Fibroblast of peridontal ligament (primary cell): ENCODE measurements around the gene LTBP2.
"Not testable (repeated sequence)": the region's sequence is repeated elsewhere in the genome, so short reads cannot be mapped to it uniquely, and the experiment has no call there.

Source experiments
- DNase-seq: peaks from one replicate; pipeline ENCODE4 v3.0.0-alpha.2; 2010; ENCODE audit errors: extremely low read depth

LTBP2 gene

DNA sequence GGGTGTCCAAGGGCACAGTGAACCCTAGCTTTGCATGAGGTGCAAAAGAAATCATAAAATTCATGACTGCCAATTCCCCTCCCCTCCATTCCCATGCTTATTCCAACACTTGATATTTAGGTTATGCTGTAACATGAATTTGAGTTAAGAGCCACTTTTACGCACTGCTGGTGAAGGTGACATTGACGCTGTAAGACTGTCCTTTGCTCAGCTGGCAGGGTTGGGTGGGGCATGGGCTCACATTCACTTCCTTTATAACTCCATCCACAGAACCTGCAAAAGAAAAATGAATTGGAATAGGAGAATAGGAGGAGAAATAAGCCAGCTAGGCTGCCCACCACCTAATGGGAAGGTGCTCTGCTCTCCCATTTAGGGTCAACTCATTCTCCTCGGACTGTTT lies 125.9 kb downstream of the LTBP2 start:
- no peak for DNase-seq

DNA sequence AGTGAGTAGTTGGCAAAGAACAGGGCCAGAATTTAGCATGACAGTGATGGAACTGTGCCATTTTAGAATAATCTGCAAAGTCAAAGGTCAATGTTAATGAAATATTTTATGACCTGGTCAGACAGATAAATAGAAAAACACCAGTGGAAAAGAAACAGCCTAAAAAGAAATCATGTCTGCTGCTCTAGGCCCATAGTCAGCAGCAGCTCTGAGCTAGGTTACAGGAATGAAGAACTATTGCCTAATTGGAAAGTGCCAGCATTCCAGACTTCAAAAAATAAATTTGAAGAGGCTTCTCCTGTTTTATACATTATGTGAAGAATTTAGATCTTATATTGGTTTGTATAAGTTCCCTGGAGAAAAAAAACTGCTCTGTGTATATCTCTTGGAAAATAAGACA lies 128.7 kb downstream of the LTBP2 start:
- DNase-seq, result peak; percentile 49

DNA sequence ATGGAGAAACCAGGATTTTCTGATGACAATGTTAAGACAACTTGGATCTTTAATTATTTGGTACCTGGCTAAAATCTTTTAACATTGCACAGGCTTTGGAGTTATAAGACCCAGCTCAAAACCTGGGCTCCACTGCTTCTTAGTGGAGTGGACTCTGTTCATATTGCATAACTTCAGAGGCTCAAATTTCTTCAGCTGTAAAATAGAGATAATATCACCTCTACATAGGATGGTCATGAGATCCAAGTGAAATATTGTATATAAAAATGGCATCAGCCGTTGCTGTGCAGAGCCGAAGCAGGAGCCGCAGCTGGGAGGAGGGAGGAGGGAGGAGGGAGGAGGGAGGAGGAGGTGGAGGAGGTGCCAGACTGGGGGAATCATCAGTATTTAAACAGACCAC lies 129.5 kb downstream of the LTBP2 start:
- no peak for DNase-seq

DNA sequence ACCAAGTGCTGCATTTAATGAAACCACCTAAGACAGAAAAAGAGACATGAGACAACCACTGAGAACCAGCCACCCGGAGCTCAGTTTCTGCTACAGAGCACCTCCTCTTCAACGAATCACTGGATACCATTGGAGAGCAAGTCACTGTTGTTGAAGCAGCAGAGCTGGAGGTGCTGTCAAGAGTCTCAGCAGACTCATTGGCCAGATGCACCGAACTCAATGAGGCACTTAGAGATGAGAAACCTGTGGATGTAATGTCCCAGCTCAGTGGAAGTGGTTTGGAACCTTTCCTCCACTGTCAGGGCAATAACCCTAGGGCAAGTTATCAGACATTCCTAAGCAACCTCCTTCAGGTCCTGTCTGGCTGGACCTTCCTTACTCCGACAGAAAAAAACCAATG lies 132.0 kb downstream of the LTBP2 start:
- no peak for DNase-seq

DNA sequence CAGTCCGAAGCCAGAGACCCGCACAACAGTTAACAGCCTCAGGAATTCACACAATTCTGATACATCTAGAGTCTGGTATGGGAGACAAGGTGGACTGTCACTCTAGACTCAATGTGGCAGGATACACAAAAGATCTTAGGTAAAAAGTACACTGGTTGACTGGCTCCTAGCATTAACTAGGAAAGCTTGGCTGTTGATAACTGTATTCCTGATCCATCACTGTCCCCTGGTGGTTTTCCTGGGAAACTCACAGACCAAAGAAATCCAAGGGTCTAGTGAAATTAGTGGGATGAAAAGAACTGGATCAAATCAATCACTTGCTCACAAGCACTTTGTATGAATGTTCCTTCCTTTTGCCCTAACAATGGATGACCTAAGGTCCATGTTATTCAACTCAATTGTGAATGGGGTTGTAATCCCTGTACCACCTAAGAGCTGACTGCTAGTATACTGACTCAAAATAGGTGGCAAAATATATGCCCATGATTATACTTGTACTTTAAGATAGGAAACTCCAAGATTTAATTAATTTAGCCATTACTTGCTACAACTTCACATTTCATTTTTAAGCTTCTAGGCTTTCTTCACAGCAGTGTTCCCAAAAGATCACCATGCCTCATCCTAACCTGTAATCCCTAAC lies 132.9 kb downstream of the LTBP2 start:
- DNase-seq, result peak; percentile 50

DNA sequence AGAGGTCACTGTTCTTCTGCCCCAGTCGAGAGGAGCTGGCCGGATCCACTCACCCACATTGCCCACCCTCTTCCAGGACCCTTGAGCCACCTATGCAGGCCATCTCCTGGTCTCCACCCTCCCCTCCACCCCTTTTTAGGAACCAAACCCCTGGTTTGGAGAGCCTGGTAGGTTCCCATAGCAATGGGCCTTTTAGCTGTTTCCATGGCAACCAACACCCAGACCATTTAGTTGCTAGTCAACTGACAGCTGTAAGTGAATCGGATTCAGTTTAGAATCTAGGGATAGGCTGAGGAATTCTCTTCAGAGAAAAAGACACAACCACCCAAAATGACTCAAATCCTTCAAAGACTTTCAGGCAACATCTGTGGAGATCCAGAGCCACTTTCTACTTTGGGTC lies 135.4 kb downstream of the LTBP2 start:
- DNase-seq, result no peak

DNA sequence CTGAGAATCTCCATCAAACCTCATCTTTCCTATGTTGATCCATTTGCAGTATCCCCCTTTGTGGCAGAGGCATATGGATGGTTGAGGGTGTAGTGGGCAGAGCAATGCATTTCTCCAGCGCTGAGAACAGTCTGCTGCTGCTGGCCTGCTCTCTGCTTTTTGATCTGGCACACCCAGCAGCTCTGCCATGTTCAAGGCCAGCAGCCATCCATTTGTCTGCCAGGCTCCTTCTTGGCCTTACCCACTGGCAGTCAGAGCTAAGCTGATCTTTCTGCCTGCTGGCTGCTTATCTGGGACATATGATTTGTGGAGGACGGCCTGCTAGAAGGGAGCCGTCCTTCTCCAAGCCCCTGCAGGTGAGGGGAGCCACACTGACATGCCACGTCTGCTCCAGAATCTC lies 135.9 kb downstream of the LTBP2 start:
- DNase-seq, result no peak

DNA sequence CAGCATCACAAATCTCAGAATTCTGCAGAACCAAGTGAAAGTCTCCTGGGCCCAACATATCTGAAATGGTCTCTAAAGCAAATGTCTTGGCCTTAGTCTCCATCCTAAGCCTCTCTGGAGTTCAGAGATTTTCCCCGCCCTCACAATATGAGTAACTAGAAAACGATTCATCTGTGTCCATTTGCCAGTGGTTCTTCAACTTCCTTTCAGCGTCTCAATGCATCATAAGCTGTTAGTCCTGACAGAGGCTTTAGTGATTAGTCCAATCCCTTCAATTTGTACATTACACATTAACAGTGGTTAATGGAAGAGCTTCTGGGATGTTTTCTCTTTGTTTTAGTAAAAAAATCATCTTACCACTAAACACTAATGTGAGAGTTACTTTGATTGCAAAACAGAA lies 136.4 kb downstream of the LTBP2 start:
- DNase-seq, result peak; percentile 75

DNA sequence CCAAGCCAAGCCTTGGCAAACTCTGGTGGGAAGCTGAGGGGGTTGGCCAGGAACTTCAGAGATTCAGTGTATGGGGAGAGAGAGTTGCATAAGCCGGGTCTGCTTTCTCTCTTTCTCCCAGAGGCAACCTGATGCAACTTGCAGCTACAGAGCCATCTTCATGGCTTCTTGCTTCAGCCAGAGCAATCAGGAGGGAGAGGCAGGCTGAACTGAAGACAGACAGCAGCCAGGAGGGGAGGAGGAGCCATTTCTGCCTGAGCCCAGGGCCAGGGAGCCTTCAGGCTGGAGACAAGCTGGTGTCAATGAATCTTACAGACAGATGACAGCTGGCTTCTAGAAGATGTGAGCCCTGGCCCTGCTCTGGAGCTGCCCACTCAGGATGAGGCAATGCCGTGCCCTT lies 137.7 kb downstream of the LTBP2 start:
- DNase-seq, result no peak

DNA sequence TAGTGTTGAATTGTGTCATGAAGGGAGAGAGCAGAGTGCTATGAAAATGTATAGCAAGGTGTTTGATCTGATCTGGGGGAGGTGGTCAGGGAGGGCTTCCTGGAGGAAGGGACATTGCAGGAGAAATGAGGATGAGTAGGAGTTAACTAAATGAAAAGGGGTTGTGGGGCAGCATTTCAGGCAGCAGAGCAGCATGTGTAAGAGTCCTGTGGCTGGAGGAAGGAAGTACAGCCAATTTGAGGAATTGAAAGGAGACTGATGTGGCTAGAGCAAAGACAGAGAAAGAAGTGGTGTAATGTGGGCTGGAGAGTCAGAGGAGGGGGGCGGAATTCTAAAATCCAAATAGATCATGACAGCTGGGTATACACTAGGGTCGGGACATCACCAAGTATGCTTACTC lies 139.4 kb downstream of the LTBP2 start:
- DNase-seq, result no peak

DNA sequence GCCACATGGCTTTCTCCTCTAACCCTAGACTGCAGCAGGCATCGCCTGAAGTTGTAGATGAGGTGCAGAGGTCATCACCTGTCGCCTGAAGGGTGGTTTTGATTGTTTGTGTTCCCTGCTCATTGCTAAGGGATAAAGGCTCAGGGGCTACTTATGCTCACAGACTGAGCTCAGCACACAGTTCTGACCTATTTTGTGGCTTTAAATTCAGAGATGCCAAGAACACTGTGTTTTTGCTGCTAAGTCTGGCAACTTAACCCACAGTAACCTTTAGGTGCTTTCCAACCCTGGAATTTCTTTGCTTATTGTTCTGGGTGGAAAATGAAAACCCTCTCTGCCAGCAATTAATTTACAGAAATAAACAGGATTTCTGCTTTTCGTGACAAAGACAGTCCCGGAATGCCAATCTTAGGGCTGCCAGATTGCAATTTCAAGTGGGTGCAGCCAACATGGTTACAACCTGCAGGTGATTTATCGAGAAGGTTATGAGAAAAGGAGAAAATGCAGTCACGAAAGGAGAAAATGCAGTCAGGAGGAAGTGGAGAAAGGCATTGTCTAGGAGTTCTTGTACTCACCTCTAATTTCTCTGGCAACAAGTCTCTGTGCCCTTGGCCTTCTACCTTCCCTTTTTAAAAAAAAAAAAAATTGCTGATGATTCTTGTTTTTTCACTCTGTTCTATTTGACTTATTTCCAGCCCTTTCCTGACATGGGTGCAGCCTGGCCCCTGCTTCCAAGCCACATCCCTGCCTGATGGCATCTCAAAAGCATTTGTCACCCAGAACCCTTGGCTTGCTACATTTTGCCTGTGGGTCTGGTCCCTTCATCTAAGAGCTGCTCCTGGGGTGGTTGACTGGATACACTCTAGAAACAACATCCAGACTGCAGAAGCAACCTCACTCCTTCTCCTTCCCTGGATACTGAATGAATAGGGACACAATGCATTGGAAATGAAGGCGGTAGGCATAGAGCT lies 142.2 kb downstream of the LTBP2 start:
- DNase-seq, result no peak

DNA sequence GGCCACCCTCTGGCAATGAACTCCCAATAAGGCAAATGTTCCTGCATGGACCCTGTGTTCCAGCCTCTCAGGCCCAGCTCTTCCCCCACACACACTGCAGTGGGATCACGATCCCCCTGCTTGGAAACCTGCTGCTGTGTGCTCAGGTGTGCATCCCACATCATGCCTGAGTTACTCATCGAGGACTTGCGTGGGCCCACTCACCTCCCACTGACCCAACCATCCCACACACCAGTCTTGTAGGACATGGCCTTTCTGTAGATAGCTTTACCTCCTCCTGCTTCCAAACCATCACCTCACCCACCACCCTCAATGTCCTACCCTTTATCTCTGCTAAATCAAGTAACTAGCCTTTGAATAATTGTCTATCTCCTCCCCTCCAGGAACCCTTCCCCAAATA lies 143.5 kb downstream of the LTBP2 start:
- DNase-seq, result no peak

DNA sequence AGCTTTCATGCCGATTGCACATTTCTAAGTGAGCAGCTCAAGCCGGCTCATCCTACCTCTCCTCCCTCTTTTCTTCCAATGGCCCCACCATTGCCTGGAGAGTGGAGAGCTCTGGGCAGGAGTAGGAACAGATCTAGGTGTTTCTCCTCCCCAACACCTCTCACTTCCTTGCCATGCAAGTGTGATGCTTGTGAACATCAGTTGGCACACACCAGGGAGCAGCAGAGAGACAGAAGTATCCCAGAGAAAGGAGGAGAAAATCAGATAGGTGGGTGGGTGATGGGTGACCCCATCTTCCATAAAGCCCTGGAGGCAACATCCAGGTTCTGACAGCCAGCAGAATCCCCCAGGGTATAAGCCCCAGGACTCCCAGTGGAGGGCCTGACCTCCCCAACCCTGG lies 146.7 kb downstream of the LTBP2 start:
- DNase-seq, result no peak

DNA sequence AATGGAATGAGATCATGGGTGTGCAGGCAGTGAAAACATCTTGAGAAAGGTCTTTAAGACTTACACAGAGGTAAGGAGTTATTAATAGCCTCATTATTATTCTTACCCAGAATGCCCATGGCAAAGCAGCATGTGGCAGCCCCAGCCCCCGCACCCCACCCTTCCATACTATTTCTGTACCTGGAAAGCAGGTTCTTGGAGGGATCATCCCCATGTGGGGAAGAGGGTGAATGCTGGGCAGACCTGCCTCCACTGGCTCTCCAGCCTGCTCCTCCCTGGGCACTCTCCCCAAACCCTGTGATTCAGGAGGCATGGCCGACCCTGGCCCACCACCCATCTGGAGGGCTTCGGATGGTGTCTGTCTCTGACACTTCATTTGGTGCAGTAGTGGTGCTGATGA lies 147.3 kb downstream of the LTBP2 start:
- no peak for DNase-seq

DNA sequence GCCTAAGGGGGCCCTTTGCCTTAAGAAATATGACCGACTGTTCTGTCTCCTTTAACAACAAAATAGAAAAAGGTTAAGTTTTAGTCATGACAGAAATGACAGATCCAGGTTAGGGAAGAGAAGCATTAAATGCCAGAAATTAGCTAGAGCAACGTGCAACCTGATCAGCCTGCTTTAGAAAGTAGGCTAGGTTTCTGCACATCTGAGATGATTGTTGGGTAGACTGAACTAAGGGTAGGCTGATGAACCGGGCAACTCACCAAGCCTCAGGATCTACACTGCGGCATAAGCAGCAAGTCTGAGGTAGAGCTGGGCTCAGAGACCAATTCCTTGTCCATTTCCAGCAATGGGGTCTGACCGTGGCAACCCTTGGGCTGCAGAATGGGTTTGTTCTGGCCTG lies 148.3 kb downstream of the LTBP2 start:
- no peak for DNase-seq

DNA sequence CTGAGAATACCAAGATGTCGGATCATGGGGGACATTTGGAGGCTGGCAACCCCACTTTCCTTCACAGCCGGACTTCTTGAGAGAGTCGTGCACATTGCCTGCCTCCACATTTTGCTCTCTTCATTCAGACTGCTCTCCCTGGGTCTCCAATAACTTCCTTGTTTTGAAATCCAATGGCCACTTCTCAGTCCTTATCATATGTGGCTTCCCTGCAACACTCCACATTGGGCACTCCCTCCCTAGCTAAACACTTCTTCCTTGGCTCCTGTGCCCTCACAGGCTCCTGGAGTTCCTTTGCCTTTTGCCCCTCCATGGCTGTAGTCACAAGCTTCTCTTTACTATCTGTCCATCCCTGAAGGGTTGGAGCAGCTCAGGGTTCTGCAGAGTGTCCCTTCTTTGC lies 149.0 kb downstream of the LTBP2 start:
- no peak for DNase-seq

DNA sequence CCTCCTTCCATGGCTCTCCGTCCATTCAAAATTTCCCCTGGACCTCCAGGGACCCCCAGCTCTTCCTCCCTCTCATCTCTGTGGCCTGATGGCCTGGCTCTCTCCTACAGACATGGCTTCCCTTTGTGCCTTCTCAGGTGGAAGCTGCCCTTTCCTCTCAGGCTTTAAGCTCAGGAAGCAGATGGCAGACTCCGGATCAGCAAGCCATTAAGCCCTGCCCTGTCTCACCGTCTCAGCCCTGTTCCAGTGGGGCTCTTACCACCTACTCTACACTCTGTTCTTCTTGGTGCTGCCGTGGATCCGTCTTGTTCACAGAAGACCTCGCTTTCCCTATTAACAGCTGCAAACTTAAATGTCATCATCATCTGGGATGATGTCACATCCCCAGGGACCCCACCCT lies 152.1 kb downstream of the LTBP2 start:
- DNase-seq, result no peak

DNA sequence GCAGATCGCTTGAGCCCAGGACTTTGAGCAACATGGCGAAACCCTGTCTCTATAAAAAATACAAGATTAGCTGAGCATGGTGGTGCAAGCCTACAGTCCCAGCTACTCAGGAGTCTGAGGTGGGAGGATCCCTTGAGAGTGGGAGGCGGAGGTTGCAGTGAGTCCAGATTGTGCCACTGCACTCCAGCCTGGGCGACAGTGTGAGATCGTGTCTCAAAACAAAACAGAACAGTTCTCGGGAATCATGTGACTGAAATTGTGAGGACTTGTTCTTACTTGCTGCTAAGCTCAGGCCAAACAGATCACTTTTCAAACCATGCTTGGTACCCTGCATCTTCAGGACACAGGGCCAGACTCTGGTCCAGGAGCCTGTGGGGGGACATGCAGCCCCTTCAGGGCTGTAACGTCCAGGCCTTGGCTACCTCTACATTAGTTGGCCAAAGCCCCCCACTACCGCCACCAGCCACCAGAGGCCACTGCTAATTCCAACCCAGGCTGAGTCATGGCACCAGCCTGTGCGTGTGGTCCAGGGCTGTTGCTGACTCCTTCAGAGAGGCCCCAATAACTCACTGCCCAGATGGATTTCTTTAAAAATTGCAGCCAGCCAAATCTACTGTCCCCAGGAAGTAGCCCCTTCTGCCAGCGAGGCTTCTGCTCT lies 152.6 kb downstream of the LTBP2 start:
- peak; percentile 57 for DNase-seq

DNA sequence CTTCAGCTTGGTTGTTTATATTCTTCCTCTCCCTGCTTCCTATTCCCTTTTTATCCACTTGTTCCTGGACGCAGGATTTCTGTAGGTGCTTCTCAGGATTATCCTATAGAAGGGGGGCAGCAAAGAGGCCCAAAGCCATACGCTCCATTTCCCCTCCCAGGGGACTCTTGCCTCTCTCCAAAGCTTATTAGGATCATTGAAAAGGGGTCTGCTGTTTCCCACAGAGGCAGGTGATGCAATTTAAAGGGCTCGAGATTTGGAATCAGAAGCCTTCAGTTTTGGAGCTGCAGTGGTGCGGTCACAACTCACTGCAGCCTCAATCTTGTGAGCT lies 154.5 kb downstream of the LTBP2 start:
- no peak for DNase-seq

DNA sequence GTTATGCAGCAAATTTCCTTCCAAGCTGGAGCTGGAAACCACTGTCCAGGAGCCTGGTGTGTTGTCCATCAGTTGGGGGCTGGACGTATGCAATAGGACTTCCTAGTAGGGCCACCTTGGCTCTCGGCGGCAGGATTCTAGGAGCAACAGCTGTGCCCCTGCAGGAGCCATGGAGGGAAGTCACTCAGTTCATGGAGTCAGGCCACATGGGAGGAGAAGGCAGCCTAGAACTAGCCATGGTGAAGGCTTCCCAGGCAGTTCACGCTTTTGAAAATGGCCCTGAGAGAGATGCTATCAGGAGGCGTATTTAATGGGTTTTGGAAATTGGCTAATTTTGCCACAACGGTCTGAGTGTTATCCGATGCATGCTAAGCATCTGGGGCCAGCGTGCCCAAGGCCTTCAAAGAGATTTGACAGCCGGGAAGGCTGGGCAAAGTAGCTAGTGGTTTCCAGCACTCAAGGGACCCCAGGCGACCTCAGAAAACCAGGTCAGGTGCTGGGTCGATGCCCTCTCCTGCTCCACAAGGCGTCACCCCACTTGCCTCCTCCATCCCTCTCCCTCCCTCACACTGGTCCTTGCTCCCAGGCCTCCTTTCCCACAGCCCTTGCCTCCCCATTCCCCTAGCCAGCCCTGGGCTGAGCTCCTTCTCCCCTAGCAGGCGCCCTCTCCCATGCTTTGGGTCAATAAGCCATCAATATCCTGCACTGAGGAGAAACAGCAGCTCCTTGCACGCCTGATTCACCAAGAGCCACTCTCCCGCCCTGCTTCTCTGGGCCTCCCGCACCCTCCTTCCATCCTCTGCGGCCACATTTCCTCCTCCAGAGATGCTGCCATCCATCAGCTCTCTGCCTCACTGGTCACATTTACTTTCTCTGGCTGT lies 155.1 kb downstream of the LTBP2 start:
- DNase-seq, result no peak

DNA sequence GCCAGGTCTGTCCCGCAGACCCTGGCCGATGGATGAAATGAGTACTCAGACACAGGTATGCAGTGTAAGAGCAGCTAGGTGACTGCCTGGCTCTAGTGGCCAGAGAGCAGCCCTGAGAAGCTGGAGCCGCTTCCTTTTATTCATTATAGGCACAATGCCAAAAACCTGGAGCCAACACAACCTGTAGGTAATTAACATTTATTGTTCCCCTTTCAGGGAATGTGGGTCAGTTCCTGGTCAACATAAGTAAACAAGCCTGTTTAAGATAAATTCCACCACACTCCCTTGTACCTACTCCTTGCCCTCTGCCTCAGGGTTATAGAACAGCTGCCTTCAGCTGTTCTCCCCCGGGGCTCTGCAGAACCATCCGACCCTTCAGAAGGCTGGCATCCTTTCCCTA lies 157.6 kb downstream of the LTBP2 start:
- not testable (repeated sequence) for DNase-seq
